ENCODE results near the gene TMED9.

TMED9 gene

GRCh38 chr5:177578316-177578715 lies 13.7 kb upstream of the TMED9 start:
- no peak overlapping the region for H3K4me2 ChIP-seq (ENCODE audit: low read length)
- H3K18ac ChIP-seq (ENCODE audit: low read length): no peak overlapping the region

GRCh38 chr5:177588413-177588909 lies 3.5 kb upstream of the TMED9 start:
- H2AFZ ChIP-seq (ENCODE audit: insufficient read depth, low read length, poor library complexity): no peak overlapping the region
- no peak overlapping the region for H3K18ac ChIP-seq (ENCODE audit: low read length)
- H3K27ac ChIP-seq (ENCODE audit: low read depth, low read length): no peak overlapping the region
- no peak overlapping the region for H3K23ac ChIP-seq (ENCODE audit: low read length)
- no peaks in the 10 kb centered on the region for H3K4me1 ChIP-seq (ENCODE audit: control insufficient read depth in 1 of 2, insufficient read depth in 2 of 2, low read length in 2 of 2)
- WGBS (ENCODE audit: extremely low coverage, insufficient coverage, insufficient read length): no CpG with 5 or more reads among the region's 13 CpGs
- H3K4me2 ChIP-seq (ENCODE audit: low read length): no peak overlapping the region
- no peak overlapping the region for H4K91ac ChIP-seq (ENCODE audit: low read depth, low read length)
- no peak overlapping the region for H4K12ac ChIP-seq (ENCODE audit: low read depth, low read length)
- no peak overlapping the region for H3K4me3 ChIP-seq (ENCODE audit: low read depth, low read length)
- no peak overlapping the region for H2BK12ac ChIP-seq (ENCODE audit: low read length)
- H2AK5ac ChIP-seq (ENCODE audit: low read length): no peak overlapping the region
- H3K14ac ChIP-seq (ENCODE audit: low read length): no peak overlapping the region
- no peak for DNase-seq
- H3K79me1 ChIP-seq (ENCODE audit: low read length): peaks cover 5% of the 10 kb centered on the region
- peaks cover 6% of the 10 kb centered on the region for H3K79me2 ChIP-seq (ENCODE audit: control insufficient read depth, insufficient read depth, low read length, poor library complexity)
- peaks cover 2% of the 10 kb centered on the region in 2 experiments for H3K36me3 ChIP-seq (ENCODE audit: control insufficient read depth in 1 of 2, insufficient read depth in 2 of 2, low read length in 2 of 2)
- no peak overlapping the region for H2BK120ac ChIP-seq (ENCODE audit: insufficient read depth, low read length, poor library complexity)
- no peak overlapping the region for H3K4ac ChIP-seq (ENCODE audit: low read depth, low read length)
- no peak overlapping the region for H4K8ac ChIP-seq (ENCODE audit: low read depth, low read length)
- no peak overlapping the region for H3K9ac ChIP-seq (ENCODE audit: low read length)
- no peaks in the 10 kb centered on the region for H3K9me3 ChIP-seq (ENCODE audit: insufficient read depth, low read depth, low read length)
- no peaks in the 10 kb centered on the region for H3K27me3 ChIP-seq (ENCODE audit: insufficient read depth, low read length)
- H2BK5ac ChIP-seq (ENCODE audit: low read depth, low read length, poor library complexity): no peak overlapping the region

More at GRCh38 chr5:177578316-177578715, 13.7 kb upstream of the TMED9 start:
- no peaks in the 10 kb centered on the region for H3K9me3 ChIP-seq (ENCODE audit: insufficient read depth, low read depth, low read length)
- H3K27ac ChIP-seq (ENCODE audit: low read depth, low read length): no peak overlapping the region
- no CpG with 5 or more reads among the region's 8 CpGs for WGBS (ENCODE audit: extremely low coverage, insufficient coverage, insufficient read length)
- no peaks in the 10 kb centered on the region for H3K79me2 ChIP-seq (ENCODE audit: control insufficient read depth, insufficient read depth, low read length, poor library complexity)
- H3K4ac ChIP-seq (ENCODE audit: low read depth, low read length): no peak overlapping the region
- H2BK120ac ChIP-seq (ENCODE audit: insufficient read depth, low read length, poor library complexity): no peak overlapping the region
- no peak overlapping the region for H4K12ac ChIP-seq (ENCODE audit: low read depth, low read length)
- no peak overlapping the region for H2BK5ac ChIP-seq (ENCODE audit: low read depth, low read length, poor library complexity)
- no peak overlapping the region for H3K4me3 ChIP-seq (ENCODE audit: low read depth, low read length)
- no peaks in the 10 kb centered on the region for H3K79me1 ChIP-seq (ENCODE audit: low read length)
- no peak overlapping the region for H4K8ac ChIP-seq (ENCODE audit: low read depth, low read length)
- no peak overlapping the region for H2AK5ac ChIP-seq (ENCODE audit: low read length)
- H3K4me1 ChIP-seq (ENCODE audit: control insufficient read depth in 1 of 2, insufficient read depth in 2 of 2, low read length in 2 of 2): no peaks in the 10 kb centered on the region
- H3K9ac ChIP-seq (ENCODE audit: low read length): no peak overlapping the region
- no peaks in the 10 kb centered on the region for H3K36me3 ChIP-seq (ENCODE audit: control insufficient read depth in 1 of 2, insufficient read depth in 2 of 2, low read length in 2 of 2)
- no peak overlapping the region for H4K91ac ChIP-seq (ENCODE audit: low read depth, low read length)
- no peak overlapping the region for H2AFZ ChIP-seq (ENCODE audit: insufficient read depth, low read length, poor library complexity)
- H3K23ac ChIP-seq (ENCODE audit: low read length): no peak overlapping the region
- no peak overlapping the region for H3K14ac ChIP-seq (ENCODE audit: low read length)
- H2BK12ac ChIP-seq (ENCODE audit: low read length): no peak overlapping the region
- no peak for DNase-seq
- H3K27me3 ChIP-seq (ENCODE audit: insufficient read depth, low read length): no peaks in the 10 kb centered on the region

GRCh38 chr5:177590406-177590805 lies 1.6 kb upstream of the TMED9 start:
- Histone ChIP-seq H2AK5ac (ENCODE audit: low read length) (no peak overlapping the region), H2BK5ac (ENCODE audit: low read depth, low read length, poor library complexity) (no peak overlapping the region), H3K79me2 (ENCODE audit: control insufficient read depth, insufficient read depth, low read length, poor library complexity) (peaks cover 6% of the 10 kb centered on the region), H2AFZ (ENCODE audit: insufficient read depth, low read length, poor library complexity) (no peak overlapping the region), H3K9me3 (ENCODE audit: insufficient read depth, low read depth, low read length) (no peaks in the 10 kb centered on the region), H2BK120ac (ENCODE audit: insufficient read depth, low read length, poor library complexity) (no peak overlapping the region), H3K4ac (ENCODE audit: low read depth, low read length) (no peak overlapping the region), H3K9ac (ENCODE audit: low read length) (no peak overlapping the region), H3K79me1 (ENCODE audit: low read length) (peaks cover 5% of the 10 kb centered on the region), H3K4me3 (ENCODE audit: low read depth, low read length) (no peak overlapping the region), H4K12ac (ENCODE audit: low read depth, low read length) (no peak overlapping the region), H4K8ac (ENCODE audit: low read depth, low read length) (no peak overlapping the region), H3K18ac (ENCODE audit: low read length) (no peak overlapping the region), H3K4me2 (ENCODE audit: low read length) (no peak overlapping the region), H3K23ac (ENCODE audit: low read length) (no peak overlapping the region), H4K91ac (ENCODE audit: low read depth, low read length) (no peak overlapping the region), H2BK12ac (ENCODE audit: low read length) (no peak overlapping the region), H3K14ac (ENCODE audit: low read length) (no peak overlapping the region), H3K27me3 (ENCODE audit: insufficient read depth, low read length) (no peaks in the 10 kb centered on the region), H3K36me3 (ENCODE audit: control insufficient read depth in 1 of 2, insufficient read depth in 2 of 2, low read length in 2 of 2) (peaks cover 20% of the 10 kb centered on the region in 2 experiments), H3K27ac (ENCODE audit: low read depth, low read length) (no peak overlapping the region), H3K4me1 (ENCODE audit: control insufficient read depth in 1 of 2, insufficient read depth in 2 of 2, low read length in 2 of 2) (no peaks in the 10 kb centered on the region)
- no CpG with 5 or more reads among the region's 1 CpG for WGBS (ENCODE audit: extremely low coverage, insufficient coverage, insufficient read length)
- no peak for DNase-seq

- Histone ChIP-seq H3K36me3 (ENCODE audit: control insufficient read depth in 1 of 2, insufficient read depth in 2 of 2, low read length in 2 of 2) (peaks cover 32 to 33% of the 10 kb centered on the region in 2 experiments), H2BK12ac (ENCODE audit: low read length) (no peak overlapping the region), H3K4me1 (ENCODE audit: control insufficient read depth in 1 of 2, insufficient read depth in 2 of 2, low read length in 2 of 2) (no peaks in the 10 kb centered on the region), H3K27ac (ENCODE audit: low read depth, low read length) (no peak overlapping the region), H3K14ac (ENCODE audit: low read length) (no peak overlapping the region), H3K79me2 (ENCODE audit: control insufficient read depth, insufficient read depth, low read length, poor library complexity) (peaks cover 6% of the 10 kb centered on the region), H3K4ac (ENCODE audit: low read depth, low read length) (no peak overlapping the region), H3K4me2 (ENCODE audit: low read length) (peak overlapping the region; percentile 78), H2BK120ac (ENCODE audit: insufficient read depth, low read length, poor library complexity) (no peak overlapping the region), H3K9ac (ENCODE audit: low read length) (no peak overlapping the region), H2AK5ac (ENCODE audit: low read length) (no peak overlapping the region), H3K18ac (ENCODE audit: low read length) (no peak overlapping the region), H3K23ac (ENCODE audit: low read length) (no peak overlapping the region), H3K9me3 (ENCODE audit: insufficient read depth, low read depth, low read length) (no peaks in the 10 kb centered on the region), H2AFZ (ENCODE audit: insufficient read depth, low read length, poor library complexity) (peak overlapping the region; percentile 66), H3K4me3 (ENCODE audit: low read depth, low read length) (no peak overlapping the region), H3K27me3 (ENCODE audit: insufficient read depth, low read length) (no peaks in the 10 kb centered on the region), H2BK5ac (ENCODE audit: low read depth, low read length, poor library complexity) (no peak overlapping the region), H4K12ac (ENCODE audit: low read depth, low read length) (no peak overlapping the region), H4K8ac (ENCODE audit: low read depth, low read length) (no peak overlapping the region), H4K91ac (ENCODE audit: low read depth, low read length) (no peak overlapping the region), H3K79me1 (ENCODE audit: low read length) (peaks cover 5% of the 10 kb centered on the region)
- no peak for DNase-seq
- no CpG with 5 or more reads among the region's 8 CpGs for WGBS (ENCODE audit: extremely low coverage, insufficient coverage, insufficient read length)
Observed at GRCh38 chr5:177591690-177592009, 353 bp upstream of the TMED9 start.
